ENCODE measurements around the gene BRD3. TPM values are rescaled to one million over a fixed set of nuclear protein-coding genes. Genes with fewer than 3 reads are reported as not detected.

Gene BRD3
- total RNA-seq, 2 experiments from 2014 or later: 3.1 to 16.3 TPM

GRCh38 chr9:134049236-134049635 lies 18.6 kb downstream of the BRD3 start:
- intact Hi-C loops (cut with micrococcal nuclease; ENCODE audit: unreplicated experiment): no loop called here
- no peak overlapping the region for H3K27ac ChIP-seq (ENCODE audit: low read depth, low read length, poor library complexity, severe bottlenecking)
- H4K20me1 ChIP-seq (ENCODE audit: insufficient read depth, low read length): no peaks in the 10 kb centered on the region
- no peak overlapping the region for H2AFZ ChIP-seq (ENCODE audit: low read length)
- H3K4me3 ChIP-seq (ENCODE audit: low read depth, low read length, poor library complexity, severe bottlenecking): no peak overlapping the region
- ChIA-PET CTCF (ENCODE audit: unreplicated experiment) (no interaction called here), POLR2A (no interaction called here)
- H3K9me2 ChIP-seq (ENCODE audit: insufficient read depth, low read length): no peaks in the 10 kb centered on the region
- H3K9me3 ChIP-seq (ENCODE audit: low read length): no peaks in the 10 kb centered on the region
- TF ChIP-seq CTCF (conservative IDR thresholded peaks at IDR 0.05; ENCODE audit: low read length): no peak
- no peak for TF ChIP-seq EZH2phosphoT487 (IDR thresholded peaks at IDR 0.05; ENCODE audit: borderline replicate concordance, low read depth, low read length)
- no peaks in the 10 kb centered on the region for H3K36me3 ChIP-seq (ENCODE audit: insufficient read depth, low read length)
- H3K4me2 ChIP-seq (ENCODE audit: low read length): no peak overlapping the region
- H3K79me2 ChIP-seq (ENCODE audit: insufficient read depth, low read depth, low read length): no peaks in the 10 kb centered on the region
- no peaks in the 10 kb centered on the region for H3K4me1 ChIP-seq (ENCODE audit: insufficient read depth, low read length, poor library complexity, severe bottlenecking)
- DNase-seq (ENCODE audit: low spot score): no peak
- no TSS peak for BruUV-seq (replicated peaks)

DNA sequence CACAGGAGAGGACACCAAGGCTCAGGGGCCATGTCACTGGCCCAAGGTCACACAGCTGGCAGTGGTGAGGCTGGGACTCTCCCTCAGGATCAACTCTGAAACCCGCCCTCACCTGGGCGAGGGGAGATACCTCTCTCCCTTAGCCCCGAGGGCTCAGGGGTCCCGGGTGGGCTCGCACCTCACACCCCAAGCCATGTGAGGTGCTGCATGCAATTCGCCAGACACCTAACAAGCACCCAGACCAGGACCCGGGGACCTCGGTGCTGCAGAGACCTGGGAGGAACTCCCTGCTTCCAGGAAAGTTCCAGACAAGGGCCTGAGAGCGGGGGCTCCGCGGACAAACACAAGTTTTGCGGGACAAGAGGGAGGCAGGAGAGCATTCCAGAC lies 19.3 kb downstream of the BRD3 start:
- intact Hi-C loops (cut with micrococcal nuclease; ENCODE audit: unreplicated experiment): no loop called here
- Histone ChIP-seq H2AFZ (ENCODE audit: low read length) (no peak overlapping the region), H3K36me3 (ENCODE audit: insufficient read depth, low read length) (no peaks in the 10 kb centered on the region), H3K9me2 (ENCODE audit: insufficient read depth, low read length) (no peaks in the 10 kb centered on the region), H3K4me3 (ENCODE audit: low read depth, low read length, poor library complexity, severe bottlenecking) (no peak overlapping the region), H3K4me1 (ENCODE audit: insufficient read depth, low read length, poor library complexity, severe bottlenecking) (no peaks in the 10 kb centered on the region), H3K79me2 (ENCODE audit: insufficient read depth, low read depth, low read length) (no peaks in the 10 kb centered on the region), H4K20me1 (ENCODE audit: insufficient read depth, low read length) (no peaks in the 10 kb centered on the region), H3K9me3 (ENCODE audit: low read length) (no peaks in the 10 kb centered on the region), H3K4me2 (ENCODE audit: low read length) (no peak overlapping the region), H3K27ac (ENCODE audit: low read depth, low read length, poor library complexity, severe bottlenecking) (no peak overlapping the region)
- POLR2A ChIA-PET: no interaction called here
- DNase-seq (ENCODE audit: low spot score): no peak
- no peak for TF ChIP-seq EZH2phosphoT487 (IDR thresholded peaks at IDR 0.05; ENCODE audit: borderline replicate concordance, low read depth, low read length)
- BruUV-seq (replicated peaks): no TSS peak
- CTCF ChIA-PET (ENCODE audit: unreplicated experiment): no interaction called here

GRCh38 chr9:134047868-134048581 lies 19.8 kb downstream of the BRD3 start:
- H4K20me1 ChIP-seq (ENCODE audit: insufficient read depth, low read length): no peaks in the 10 kb centered on the region
- TF ChIP-seq EZH2phosphoT487 (IDR thresholded peaks at IDR 0.05; ENCODE audit: borderline replicate concordance, low read depth, low read length) (no peak), CTCF (conservative IDR thresholded peaks at IDR 0.05; ENCODE audit: low read length) (no peak)

More at GRCh38 chr9:134047868-134048581, 19.8 kb downstream of the BRD3 start:
- Histone ChIP-seq H3K4me2 (ENCODE audit: low read length) (no peak overlapping the region), H3K9me3 (ENCODE audit: low read length) (no peaks in the 10 kb centered on the region), H3K4me3 (ENCODE audit: low read depth, low read length, poor library complexity, severe bottlenecking) (no peak overlapping the region), H3K36me3 (ENCODE audit: insufficient read depth, low read length) (no peaks in the 10 kb centered on the region), H3K9me2 (ENCODE audit: insufficient read depth, low read length) (no peaks in the 10 kb centered on the region), H3K4me1 (ENCODE audit: insufficient read depth, low read length, poor library complexity, severe bottlenecking) (no peaks in the 10 kb centered on the region), H2AFZ (ENCODE audit: low read length) (no peak overlapping the region), H3K79me2 (ENCODE audit: insufficient read depth, low read depth, low read length) (no peaks in the 10 kb centered on the region), H3K27ac (ENCODE audit: low read depth, low read length, poor library complexity, severe bottlenecking) (no peak overlapping the region)
- no peak for DNase-seq (ENCODE audit: low spot score)
- intact Hi-C loops (cut with micrococcal nuclease; ENCODE audit: unreplicated experiment): no loop called here
- no TSS peak for BruUV-seq (replicated peaks)
- CTCF ChIA-PET (ENCODE audit: unreplicated experiment): no interaction called here
- POLR2A ChIA-PET: no interaction called here
